Choroid plexus epithelial cell (primary cell): ENCODE data around the gene CSNK1A1.

ENCODE experiments used
- DNase-seq: peaks from one replicate; pipeline ENCODE4 v3.0.0-alpha.2; 2010; ENCODE audit warnings: low read depth
- H3K4me3 ChIP-seq: 2 replicates; pipeline ENCODE4 v1.5.1; 2011; ENCODE audit warnings: low read depth, mild to moderate bottlenecking, control low read depth, low read length, moderate library complexity
- TF ChIP-seq, protein P1 (sequence below): conservative IDR thresholded peaks from 2 replicates; pipeline ENCODE4 v1.5.1; 2011; ENCODE audit warnings: low read depth, mild to moderate bottlenecking, control low read depth, inconsistent platforms, low read length, moderate library complexity

The CSNK1A1 gene

DNA sequence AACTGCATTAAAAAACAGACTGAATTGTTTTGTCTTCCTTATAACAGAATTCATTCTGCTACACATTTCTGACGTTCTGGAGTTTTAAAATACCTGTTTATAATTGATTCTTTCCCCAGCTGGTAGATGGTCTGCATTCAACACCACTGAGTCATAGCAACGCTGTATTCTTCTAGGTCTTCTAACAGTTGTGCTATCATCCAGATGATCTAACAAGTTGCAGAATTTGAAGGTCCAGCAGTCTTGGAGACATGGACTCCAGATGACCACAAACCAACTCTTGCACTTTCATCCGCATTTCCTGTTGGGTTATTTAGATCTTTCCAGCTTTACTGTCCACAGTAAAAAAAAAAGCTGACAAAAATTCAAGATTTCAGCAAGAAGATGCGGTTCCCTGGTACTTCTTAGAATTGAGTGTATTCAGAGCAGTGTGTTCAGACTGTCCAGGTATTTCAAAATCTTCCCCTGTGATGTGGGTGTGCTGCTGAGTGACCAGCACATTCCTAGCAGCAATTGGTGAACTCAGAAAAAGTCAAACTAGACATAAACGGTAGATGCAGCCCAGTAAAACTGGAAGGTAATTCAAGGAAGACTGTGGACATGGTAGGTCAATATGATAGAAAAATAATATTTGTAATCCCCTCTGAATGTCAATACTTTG, 50.2 kb downstream of the CSNK1A1 start:
- TF ChIP-seq, protein P1, sequence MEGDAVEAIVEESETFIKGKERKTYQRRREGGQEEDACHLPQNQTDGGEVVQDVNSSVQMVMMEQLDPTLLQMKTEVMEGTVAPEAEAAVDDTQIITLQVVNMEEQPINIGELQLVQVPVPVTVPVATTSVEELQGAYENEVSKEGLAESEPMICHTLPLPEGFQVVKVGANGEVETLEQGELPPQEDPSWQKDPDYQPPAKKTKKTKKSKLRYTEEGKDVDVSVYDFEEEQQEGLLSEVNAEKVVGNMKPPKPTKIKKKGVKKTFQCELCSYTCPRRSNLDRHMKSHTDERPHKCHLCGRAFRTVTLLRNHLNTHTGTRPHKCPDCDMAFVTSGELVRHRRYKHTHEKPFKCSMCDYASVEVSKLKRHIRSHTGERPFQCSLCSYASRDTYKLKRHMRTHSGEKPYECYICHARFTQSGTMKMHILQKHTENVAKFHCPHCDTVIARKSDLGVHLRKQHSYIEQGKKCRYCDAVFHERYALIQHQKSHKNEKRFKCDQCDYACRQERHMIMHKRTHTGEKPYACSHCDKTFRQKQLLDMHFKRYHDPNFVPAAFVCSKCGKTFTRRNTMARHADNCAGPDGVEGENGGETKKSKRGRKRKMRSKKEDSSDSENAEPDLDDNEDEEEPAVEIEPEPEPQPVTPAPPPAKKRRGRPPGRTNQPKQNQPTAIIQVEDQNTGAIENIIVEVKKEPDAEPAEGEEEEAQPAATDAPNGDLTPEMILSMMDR, result no peak
- H3K4me3 ChIP-seq, result no peak overlapping the region
- peak; percentile 96 for DNase-seq

DNA sequence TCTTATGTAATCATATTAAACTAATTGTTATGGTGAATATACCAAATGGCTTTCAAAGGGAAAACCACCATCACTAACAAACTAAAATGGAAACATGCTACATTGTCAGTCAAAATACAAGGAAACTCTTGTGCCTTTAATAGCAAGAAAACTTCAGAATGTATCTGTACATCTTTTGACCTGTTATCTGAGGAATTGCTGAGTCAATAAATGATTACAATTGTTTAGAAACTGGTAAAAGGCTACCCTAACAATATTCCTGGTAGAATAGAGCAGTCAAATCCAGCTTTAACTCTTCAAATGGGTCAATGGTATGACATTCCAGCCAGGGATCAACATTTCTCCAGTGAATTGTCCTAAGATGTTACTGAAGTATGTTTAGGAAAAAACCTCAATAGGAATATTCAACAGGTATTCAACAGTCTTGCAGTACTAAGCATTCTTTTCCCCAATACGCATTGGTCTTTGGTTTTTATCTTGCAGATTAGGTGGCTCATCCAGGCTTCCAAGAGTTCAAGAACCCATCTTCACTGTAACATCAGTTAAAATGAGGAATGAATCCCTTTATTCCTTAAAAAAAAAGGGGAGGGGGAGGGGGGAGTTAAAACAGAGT, 52.4 kb downstream of the CSNK1A1 start:
- TF ChIP-seq, protein P1, result no peak
- H3K4me3 ChIP-seq, result no peak overlapping the region

DNA sequence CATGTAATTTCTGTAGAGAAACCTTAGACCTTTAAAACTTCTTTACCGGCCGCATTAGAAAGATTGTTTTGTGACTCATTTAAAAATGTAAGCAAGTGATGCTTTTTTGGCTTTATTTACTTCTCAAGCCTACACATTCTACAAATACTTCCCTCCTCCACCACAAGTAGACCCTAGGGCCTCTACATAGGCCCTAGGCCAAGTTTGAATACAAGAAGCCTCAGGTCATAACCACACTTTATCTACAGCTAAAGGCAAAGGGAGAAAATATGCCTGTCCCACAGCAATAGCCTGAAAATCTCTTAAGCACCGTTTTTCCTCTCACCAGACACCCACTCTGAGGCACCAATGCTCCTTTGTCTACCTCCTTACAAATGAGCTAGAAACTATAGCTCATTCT, 53.9 kb downstream of the CSNK1A1 start:
- H3K4me3 ChIP-seq, result no peak overlapping the region
- TF ChIP-seq, protein P1, result no peak
- DNase-seq, result peak; percentile 95

More for the DNA sequence above, 52.4 kb downstream of the CSNK1A1 start:
- no peak for DNase-seq

DNA sequence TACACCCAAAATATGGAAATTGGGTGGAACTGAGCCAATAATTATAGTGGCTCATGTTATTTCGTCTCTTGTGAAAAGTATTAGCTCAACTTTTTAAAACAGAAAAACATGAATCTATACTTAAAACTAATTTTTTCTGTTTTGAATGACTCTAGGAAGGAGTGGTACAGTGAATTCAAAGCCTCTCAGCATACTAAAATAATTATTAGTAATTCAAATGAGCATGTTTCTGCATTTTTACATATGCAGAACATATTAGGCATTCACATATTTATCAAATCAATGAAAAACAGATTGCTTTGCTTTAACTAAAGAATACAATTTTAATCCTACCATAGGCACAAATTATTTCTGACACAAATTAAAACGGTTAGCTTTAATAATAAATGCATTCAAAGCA, 54.3 kb downstream of the CSNK1A1 start:
- no peak overlapping the region for H3K4me3 ChIP-seq
- TF ChIP-seq, protein P1, result no peak
- DNase-seq, result no peak

DNA sequence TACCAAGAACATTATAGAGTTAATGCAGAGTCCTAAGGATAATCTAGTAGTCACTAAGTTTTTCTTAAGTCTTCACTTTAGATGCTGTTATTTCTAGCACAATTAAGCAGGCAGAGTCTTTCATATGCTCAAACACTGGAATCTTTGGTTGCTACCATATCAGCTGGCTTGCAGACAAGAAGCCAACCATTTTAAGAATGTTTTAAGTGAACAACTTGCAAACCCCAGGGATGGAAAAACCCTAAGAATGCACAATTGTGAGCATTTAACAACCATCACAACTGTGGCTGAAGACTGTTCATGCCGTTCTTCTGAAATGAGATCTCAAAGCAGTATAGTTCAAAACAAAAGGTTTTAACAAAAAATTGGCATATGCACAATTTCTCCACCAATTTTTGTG, 55.1 kb downstream of the CSNK1A1 start:
- TF ChIP-seq, protein P1, result no peak
- peak; percentile 53 for DNase-seq
- H3K4me3 ChIP-seq, result no peak overlapping the region

DNA sequence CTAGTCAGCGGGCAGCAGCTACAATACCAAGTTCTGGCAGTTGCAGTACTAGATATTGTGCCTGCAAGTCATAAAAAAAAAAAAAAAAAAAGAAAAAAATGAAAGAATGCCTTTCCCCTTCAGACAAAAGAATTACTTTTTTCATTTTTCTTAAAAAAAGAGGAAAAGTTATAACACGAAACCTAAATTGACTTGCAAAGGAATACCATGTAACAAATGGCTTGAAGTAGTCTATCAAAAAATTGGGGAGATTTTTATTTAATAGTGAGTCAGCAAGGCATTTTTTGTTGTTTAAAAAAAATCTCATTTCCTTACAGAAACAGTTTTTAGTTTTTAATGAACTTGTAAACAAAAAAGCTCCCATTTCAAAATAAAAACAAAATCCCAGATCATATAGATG, 55.6 kb downstream of the CSNK1A1 start:
- DNase-seq, result no peak

More for the DNA sequence above, 55.6 kb downstream of the CSNK1A1 start:
- H3K4me3 ChIP-seq, result no peak overlapping the region
- TF ChIP-seq, protein P1, result no peak
